OCI-LY7 (cell line): ENCODE data around the gene TUBGCP6.

Experiments
- CTCF ChIP-seq: fragments of 200-600 bp; sonication (generic); conservative IDR thresholded peaks from 2 replicates; pipeline ENCODE4 v1.5.1; 2014; ENCODE audit warnings: mild to moderate bottlenecking, antibody characterized with exemption, low read length, moderate library complexity, mixed read lengths
- EZH2phosphoT487 ChIP-seq: fragments of 200-600 bp; sonication (generic); IDR thresholded peaks from 2 replicates; pipeline ENCODE4 v1.6.1; 2018; ENCODE audit warnings: low read depth, borderline replicate concordance, mild to moderate bottlenecking, mixed run types, antibody characterized with exemption, low read length, moderate library complexity, mixed read lengths

GRCh38 chr22:50278956-50279619, 34.3 kb upstream of the TUBGCP6 start:
- no peak for TF ChIP-seq EZH2phosphoT487
- TF ChIP-seq CTCF: no peak
